SK-N-MC (cell line): ENCODE results near the gene SPTBN4.

Experiments
- EZH2 ChIP-seq: fragments of 200-600 bp; sonication (generic); IDR thresholded peaks from one replicate; pipeline ENCODE4 v1.6.1; 2017; ENCODE audit warnings: antibody characterized with exemption
- POLR2AphosphoS5 ChIP-seq: IDR thresholded peaks from 2 replicates; pipeline ENCODE4 v1.6.1; 2012; ENCODE audit warnings: mild to moderate bottlenecking, low read depth, low read length, borderline replicate concordance

GRCh38 chr19:40601134-40601974, 134.6 kb downstream of the SPTBN4 start, which contains the start of gene LTBP4:
- TF ChIP-seq EZH2 (no peak), POLR2AphosphoS5 (no peak)
